Measurements from ENCODE around the gene PDIA6.

DNA sequence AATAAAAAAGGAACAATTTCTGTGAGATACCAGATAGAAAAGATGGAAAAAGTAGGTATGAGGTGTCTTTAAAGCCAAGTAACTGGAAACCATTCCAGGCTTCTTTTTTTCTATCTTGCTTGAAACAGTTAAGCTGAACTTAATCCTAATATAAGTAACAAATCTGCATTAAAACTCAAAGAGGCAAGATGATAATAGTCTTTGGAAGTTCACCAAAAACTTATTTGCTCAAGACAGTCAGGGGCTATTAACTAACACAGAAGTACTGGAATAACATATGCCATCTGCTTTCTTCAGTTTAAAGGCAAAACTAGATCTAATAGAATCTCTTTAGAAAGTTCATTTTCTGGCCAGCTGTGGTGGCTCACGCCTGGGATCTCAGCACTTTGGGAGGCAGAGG lies 18.8 kb downstream of the PDIA6 start:
- TF ChIP-seq EZH2 (IDR thresholded peaks at IDR 0.05; ENCODE audit: borderline replicate concordance, low read length), result no peak
- TF ChIP-seq, protein P1, sequence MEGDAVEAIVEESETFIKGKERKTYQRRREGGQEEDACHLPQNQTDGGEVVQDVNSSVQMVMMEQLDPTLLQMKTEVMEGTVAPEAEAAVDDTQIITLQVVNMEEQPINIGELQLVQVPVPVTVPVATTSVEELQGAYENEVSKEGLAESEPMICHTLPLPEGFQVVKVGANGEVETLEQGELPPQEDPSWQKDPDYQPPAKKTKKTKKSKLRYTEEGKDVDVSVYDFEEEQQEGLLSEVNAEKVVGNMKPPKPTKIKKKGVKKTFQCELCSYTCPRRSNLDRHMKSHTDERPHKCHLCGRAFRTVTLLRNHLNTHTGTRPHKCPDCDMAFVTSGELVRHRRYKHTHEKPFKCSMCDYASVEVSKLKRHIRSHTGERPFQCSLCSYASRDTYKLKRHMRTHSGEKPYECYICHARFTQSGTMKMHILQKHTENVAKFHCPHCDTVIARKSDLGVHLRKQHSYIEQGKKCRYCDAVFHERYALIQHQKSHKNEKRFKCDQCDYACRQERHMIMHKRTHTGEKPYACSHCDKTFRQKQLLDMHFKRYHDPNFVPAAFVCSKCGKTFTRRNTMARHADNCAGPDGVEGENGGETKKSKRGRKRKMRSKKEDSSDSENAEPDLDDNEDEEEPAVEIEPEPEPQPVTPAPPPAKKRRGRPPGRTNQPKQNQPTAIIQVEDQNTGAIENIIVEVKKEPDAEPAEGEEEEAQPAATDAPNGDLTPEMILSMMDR (IDR thresholded peaks at IDR 0.05; ENCODE audit: low read length), result no peak
